Mucosa of descending colon (tissue), 3 donors: ENCODE data around the gene EPHB6. TPM values are rescaled to one million over a fixed set of nuclear protein-coding genes. Genes with fewer than 3 reads are reported as not detected.
A peak's percentile ranks its signal among the peaks of the same experiment; 100 is the strongest.

Source experiments
- ATAC-seq: fragments of 200-7000 bp; cut with Tn5 transposase; one replicate; pipeline ENCODE4 v1.9.1; 2020; ENCODE audit warnings: mild to moderate bottlenecking, moderate library complexity
- DNase-seq, 3 donors: peaks; one replicate each; pipeline ENCODE4 v3.0.0-alpha.2; 2020
- H3K36me3 ChIP-seq: fragments of 200-600 bp; one replicate; pipeline ENCODE4 v1.8.0; 2021; ENCODE audit warnings: low read depth, mild to moderate bottlenecking
- H3K4me1 ChIP-seq: fragments of 200-600 bp; one replicate; pipeline ENCODE4 v1.8.0; 2021; ENCODE audit warnings: low read depth, mild to moderate bottlenecking
- H3K4me3 ChIP-seq: fragments of 200-600 bp; one replicate; pipeline ENCODE4 v1.8.0; 2021; ENCODE audit warnings: mild to moderate bottlenecking
- H3K9me3 ChIP-seq: fragments of 200-600 bp; one replicate; pipeline ENCODE4 v1.8.0; 2021; ENCODE audit warnings: mild to moderate bottlenecking
- intact Hi-C, 2 donors: fragments of 100-400 bp; cut with DNase I in 1 of 2; cut with micrococcal nuclease in 1 of 2; formaldehyde crosslinking; loops; one replicate each; pipeline versions ENCODE4 v1.11.0 to v1.11.1; 2022; cut with DNase I, micrococcal nuclease
- total RNA-seq, 3 donors: library from RNA; stranded (reverse); fragmentation: NEBNext Ultra II Directional in 2 of 3; extraction: Animal tissue kit (Norgen Biotek cat#: 25700) in 2 of 3; gene quantifications; one replicate each; pipeline versions ENCODE4 v1.2.1 to v1.2.4, GENCODE V29; 2021 to 2023
- TF ChIP-seq, protein P1 (sequence below): fragments of 200-600 bp; IDR thresholded peaks from one replicate; pipeline ENCODE4 v1.8.0; 2022; ENCODE audit warnings: antibody characterized with exemption, mild to moderate bottlenecking
- donor health status: DM: no; HTN: no; CAD: no; lungs with moderate emphysema.
- donor health status: DM: no; HTN: no; CAD: no.
- donor health status: DM: no; HTN: yes; CAD: no.

The EPHB6 gene
- total RNA-seq, 3 donors from 2014 or later, result 1.2 to 8.7 (median 2.6) TPM

DNA sequence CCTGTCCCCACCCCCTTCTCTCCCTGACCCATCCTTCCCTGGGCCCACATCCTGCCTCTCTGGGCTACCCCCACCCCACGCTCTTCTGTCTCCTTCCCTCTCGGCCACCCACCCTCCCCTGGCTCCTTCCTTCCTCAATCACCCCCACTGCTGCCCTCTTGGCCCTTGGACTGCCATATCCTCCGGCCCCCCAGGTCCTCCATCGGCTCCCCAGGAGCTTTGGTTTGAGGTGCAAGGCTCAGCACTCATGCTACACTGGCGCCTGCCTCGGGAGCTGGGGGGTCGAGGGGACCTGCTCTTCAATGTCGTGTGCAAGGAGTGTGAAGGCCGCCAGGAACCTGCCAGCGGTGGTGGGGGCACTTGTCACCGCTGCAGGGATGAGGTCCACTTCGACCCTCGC, 10.9 kb downstream of the EPHB6 start:
- no peak for ATAC-seq
- TF ChIP-seq, protein P1, sequence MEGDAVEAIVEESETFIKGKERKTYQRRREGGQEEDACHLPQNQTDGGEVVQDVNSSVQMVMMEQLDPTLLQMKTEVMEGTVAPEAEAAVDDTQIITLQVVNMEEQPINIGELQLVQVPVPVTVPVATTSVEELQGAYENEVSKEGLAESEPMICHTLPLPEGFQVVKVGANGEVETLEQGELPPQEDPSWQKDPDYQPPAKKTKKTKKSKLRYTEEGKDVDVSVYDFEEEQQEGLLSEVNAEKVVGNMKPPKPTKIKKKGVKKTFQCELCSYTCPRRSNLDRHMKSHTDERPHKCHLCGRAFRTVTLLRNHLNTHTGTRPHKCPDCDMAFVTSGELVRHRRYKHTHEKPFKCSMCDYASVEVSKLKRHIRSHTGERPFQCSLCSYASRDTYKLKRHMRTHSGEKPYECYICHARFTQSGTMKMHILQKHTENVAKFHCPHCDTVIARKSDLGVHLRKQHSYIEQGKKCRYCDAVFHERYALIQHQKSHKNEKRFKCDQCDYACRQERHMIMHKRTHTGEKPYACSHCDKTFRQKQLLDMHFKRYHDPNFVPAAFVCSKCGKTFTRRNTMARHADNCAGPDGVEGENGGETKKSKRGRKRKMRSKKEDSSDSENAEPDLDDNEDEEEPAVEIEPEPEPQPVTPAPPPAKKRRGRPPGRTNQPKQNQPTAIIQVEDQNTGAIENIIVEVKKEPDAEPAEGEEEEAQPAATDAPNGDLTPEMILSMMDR, result no peak
- no peaks in the 10 kb centered on the region for H3K36me3 ChIP-seq
- intact Hi-C loops, result no loop called here
- DNase-seq, result no peak
- no peak overlapping the region for H3K4me3 ChIP-seq
- no peaks in the 10 kb centered on the region for H3K4me1 ChIP-seq
- H3K9me3 ChIP-seq, result no peaks in the 10 kb centered on the region

GRCh38 chr7:142866361-142867096, 11.7 kb downstream of the EPHB6 start:
- H3K36me3 ChIP-seq, result no peaks in the 10 kb centered on the region
- H3K4me1 ChIP-seq, result no peaks in the 10 kb centered on the region
- H3K4me3 ChIP-seq, result no peak overlapping the region
- peak; percentile 69 for ATAC-seq
- peak in 2 of 3 donors; percentile 62 to 74 for DNase-seq
- intact Hi-C loops, result no loop called here
- no peaks in the 10 kb centered on the region for H3K9me3 ChIP-seq
- TF ChIP-seq, protein P1, result no peak

DNA sequence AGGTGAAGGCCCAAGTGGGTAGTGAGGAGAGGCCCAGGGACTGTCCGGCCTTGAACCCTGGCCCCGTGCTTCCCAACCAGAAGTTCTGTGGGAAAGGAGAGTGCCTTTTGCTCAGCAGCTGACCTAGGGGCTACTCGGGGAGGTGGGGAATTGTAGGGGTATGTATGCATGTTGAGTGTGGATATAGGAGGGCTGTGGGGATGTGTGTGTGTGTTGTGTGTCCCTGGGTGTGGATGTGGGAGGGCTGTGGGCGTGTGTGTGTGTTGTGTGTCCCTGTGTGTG, 12.2 kb downstream of the EPHB6 start:
- TF ChIP-seq, protein P1, result no peak
- intact Hi-C loops, result no loop called here
- no peaks in the 10 kb centered on the region for H3K36me3 ChIP-seq

GRCh38 chr7:142867398-142868187, 12.7 kb downstream of the EPHB6 start:
- Histone ChIP-seq H3K9me3 (no peaks in the 10 kb centered on the region), H3K36me3 (no peaks in the 10 kb centered on the region), H3K4me3 (no peak overlapping the region), H3K4me1 (no peaks in the 10 kb centered on the region)
- intact Hi-C loops, result no loop called here
- TF ChIP-seq, protein P1, result no peak
- ATAC-seq, result no peak
- DNase-seq, result no peak

More for the DNA sequence above, 12.2 kb downstream of the EPHB6 start:
- H3K4me3 ChIP-seq, result no peak overlapping the region
- no peak for DNase-seq
- no peaks in the 10 kb centered on the region for H3K9me3 ChIP-seq
- no peaks in the 10 kb centered on the region for H3K4me1 ChIP-seq
- ATAC-seq, result no peak

DNA sequence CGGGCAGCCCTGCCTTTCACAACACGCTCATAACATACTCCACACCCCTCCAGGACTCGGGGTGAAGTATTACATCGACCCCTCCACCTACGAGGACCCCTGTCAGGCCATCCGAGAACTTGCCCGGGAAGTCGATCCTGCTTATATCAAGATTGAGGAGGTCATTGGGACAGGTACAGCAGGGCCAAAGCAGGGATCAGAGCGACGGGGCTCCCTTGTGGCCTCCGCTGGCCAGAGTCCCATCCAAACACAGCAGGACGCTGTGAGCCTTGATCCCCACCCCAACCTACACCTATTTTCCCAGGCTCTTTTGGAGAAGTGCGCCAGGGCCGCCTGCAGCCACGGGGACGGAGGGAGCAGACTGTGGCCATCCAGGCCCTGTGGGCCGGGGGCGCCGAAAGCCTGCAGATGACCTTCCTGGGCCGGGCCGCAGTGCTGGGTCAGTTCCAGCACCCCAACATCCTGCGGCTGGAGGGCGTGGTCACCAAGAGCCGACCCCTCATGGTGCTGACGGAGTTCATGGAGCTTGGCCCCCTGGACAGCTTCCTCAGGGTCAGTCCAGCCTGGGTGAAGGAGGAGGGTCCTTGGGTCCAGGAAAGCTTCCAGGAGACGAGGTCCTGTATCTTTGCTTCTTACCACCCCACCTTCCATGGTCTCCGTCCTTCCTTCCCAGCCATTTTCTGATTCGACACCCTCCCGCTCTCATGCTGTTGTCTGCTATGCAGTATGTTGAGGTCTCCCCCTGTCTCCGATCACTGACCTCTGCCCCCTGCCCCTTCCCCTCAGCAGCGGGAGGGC, 13.5 kb downstream of the EPHB6 start:
- H3K9me3 ChIP-seq, result no peaks in the 10 kb centered on the region
- H3K4me1 ChIP-seq, result no peaks in the 10 kb centered on the region
- H3K36me3 ChIP-seq, result no peaks in the 10 kb centered on the region
- DNase-seq (no peak), ATAC-seq (no peak)
- TF ChIP-seq, protein P1, result no peak
- H3K4me3 ChIP-seq, result no peak overlapping the region
- intact Hi-C loops, result no loop called here
